Erythroblast (primary cell): ENCODE results near the gene FANCI.

Experiments
- GATA1 ChIP-seq: IDR thresholded peaks from 2 replicates; pipeline ENCODE4 v1.6.1; 2011; ENCODE audit warnings: low read depth, mild to moderate bottlenecking, control low read depth, low read length, moderate library complexity
- POLR2A ChIP-seq: IDR thresholded peaks from 2 replicates; pipeline ENCODE4 v1.6.1; 2011; ENCODE audit warnings: mild to moderate bottlenecking, low read length

DNA sequence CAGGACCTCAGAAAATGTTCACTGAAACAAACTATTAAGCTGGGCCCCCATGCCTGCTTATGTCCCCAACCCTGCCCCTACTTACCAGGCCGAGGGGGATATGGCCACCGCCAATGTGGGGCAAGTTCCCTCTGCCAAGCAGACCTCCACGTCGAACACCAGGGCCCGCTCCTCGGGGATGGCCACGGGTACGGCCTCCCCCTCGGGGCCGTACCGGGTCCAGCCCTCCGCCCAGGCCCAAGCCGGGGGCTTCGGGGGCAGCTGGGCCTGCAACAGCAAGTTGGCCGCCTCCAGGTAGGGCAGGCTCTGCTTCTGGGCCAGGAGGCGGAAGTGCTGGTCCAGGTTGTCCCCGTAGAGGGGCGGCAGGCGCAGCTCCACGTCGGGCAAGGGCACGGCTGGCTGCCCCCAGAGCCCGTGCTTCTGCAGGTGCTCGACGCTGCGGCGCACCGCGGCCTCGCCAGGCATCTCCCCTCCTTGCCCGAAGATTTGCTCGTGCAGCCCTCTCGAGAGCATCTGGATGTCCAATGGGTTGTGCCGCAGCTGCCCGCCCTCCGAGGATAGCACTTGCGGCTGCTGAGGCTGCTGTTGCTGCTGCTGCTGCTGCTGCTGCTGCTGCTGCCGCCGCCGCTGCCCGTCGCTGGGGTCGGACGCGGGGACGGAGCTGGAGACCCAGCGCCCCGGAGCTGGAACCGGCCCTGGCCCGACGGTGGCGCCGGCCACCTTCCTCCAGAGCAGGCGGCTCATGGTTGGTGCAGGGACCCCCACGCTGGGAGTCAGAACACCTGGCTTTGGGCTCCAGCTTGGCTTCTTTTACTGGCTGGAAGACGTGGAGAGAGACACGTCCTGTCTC lies 89.5 kb downstream of the FANCI start:
- no peak for TF ChIP-seq POLR2A
- TF ChIP-seq GATA1 = no peak
